Pancreas (tissue), 10 donors: ENCODE measurements around the gene ZNF394. TPM values are rescaled to one million over a fixed set of nuclear protein-coding genes. Genes with fewer than 3 reads are reported as not detected.

Source experiments
- ATAC-seq, 4 donors: fragments of 200-7000 bp; cut with Tn5 transposase; one replicate each; pipeline versions ENCODE4 v1.8.0 to v1.9.1; 2020; ENCODE audit warnings: mild to moderate bottlenecking in 4 of 4, moderate library complexity in 4 of 4
- DNase-seq, 6 donors: peaks; one replicate each; pipeline ENCODE4 v3.0.0-alpha.2; 2020
- FAIRE-seq: peaks from 2 replicates; lab custom pipeline; 2012; peaks lifted over from hg19 to GRCh38; lab: Jason Lieb, UNC
- H3K27ac ChIP-seq, 4 donors: fragments of 200-600 bp; sonication (generic); 1 replicate in 3 of 4; 2 replicates in 1 of 4; pipeline versions ENCODE4 v1.5.0 to v1.8.0; 2020
- H3K27me3 ChIP-seq, 4 donors: fragments of 200-600 bp; one replicate each; pipeline ENCODE4 v1.8.0; 2021
- H3K36me3 ChIP-seq, 3 donors: fragments of 200-600 bp; sonication (generic) in 1 of 3; one replicate each; pipeline versions ENCODE4 v1.5.0 to v1.8.0; 2020 to 2021
- H3K4me1 ChIP-seq, 3 donors: fragments of 200-600 bp; one replicate each; pipeline ENCODE4 v1.8.0; 2021
- H3K4me3 ChIP-seq, 4 donors: fragments of 200-600 bp; sonication (generic) in 2 of 4; one replicate each; pipeline versions ENCODE4 v1.5.0 to v1.8.0; 2020 to 2021
- H3K9me3 ChIP-seq, 4 donors: fragments of 200-600 bp; one replicate each; pipeline ENCODE4 v1.8.0; 2021
- WGBS, 2 donors: extraction: QIAGEN DNeasy Blood & Tissue Kit; methylation state at CpG; one replicate each; pipeline ENCODE4 v1.1.7; 2013; 5-methylcytosine and 5-hydroxymethylcytosine counted together
- intact Hi-C, 3 donors: fragments of 100-400 bp; cut with DNase I; formaldehyde crosslinking; loops; one replicate each; pipeline versions ENCODE4 v1.11.1 to v1.14.2; 2022
- polyA plus RNA-seq, 2 donors: library from polyadenylated mRNA; stranded (reverse); fragments of 200-250 nt; gene quantifications; one replicate each; pipeline ENCODE4 v1.2.3, GENCODE V29; 2013
- total RNA-seq, 6 donors: library from RNA; stranded (reverse); fragmentation: NEBNext Ultra II Directional in 4 of 6; extraction: Animal tissue kit (Norgen Biotek cat#: 25700) in 4 of 6; gene quantifications; one replicate each; pipeline versions ENCODE4 v1.2.1 to v1.2.4, GENCODE V29; 2021 to 2023
- TF ChIP-seq, protein P1 (sequence below), 4 donors: fragments of 200-600 bp; sonication (generic) in 3 of 4; IDR thresholded peaks; one replicate each; pipeline versions ENCODE4 v1.5.0 to v1.8.0; 2021; ENCODE audit warnings: antibody characterized with exemption in 4 of 4
- donor health status: healthy with polysubstance abuse.
- donor health status: DM: no; HTN: no; CAD: no; lungs with moderate emphysema.
- donor health status: DM: no; HTN: no; CAD: no.
- donor health status: control.
- donor health status: control.
- donor health status: Bipolar disorder and iron deficiency.
- donor health status: DM: yes; HTN: yes; CAD: no.
- donor health status: DM: no; HTN: no; CAD: no.
- donor health status: DM: no; HTN: no; CAD: no.
- donor health status: DM: yes; HTN: yes; CAD: no.

ZNF394 gene
- total and polyA plus RNA-seq, 8 donors = 10.3 to 16.8 (median 13.5) TPM

DNA sequence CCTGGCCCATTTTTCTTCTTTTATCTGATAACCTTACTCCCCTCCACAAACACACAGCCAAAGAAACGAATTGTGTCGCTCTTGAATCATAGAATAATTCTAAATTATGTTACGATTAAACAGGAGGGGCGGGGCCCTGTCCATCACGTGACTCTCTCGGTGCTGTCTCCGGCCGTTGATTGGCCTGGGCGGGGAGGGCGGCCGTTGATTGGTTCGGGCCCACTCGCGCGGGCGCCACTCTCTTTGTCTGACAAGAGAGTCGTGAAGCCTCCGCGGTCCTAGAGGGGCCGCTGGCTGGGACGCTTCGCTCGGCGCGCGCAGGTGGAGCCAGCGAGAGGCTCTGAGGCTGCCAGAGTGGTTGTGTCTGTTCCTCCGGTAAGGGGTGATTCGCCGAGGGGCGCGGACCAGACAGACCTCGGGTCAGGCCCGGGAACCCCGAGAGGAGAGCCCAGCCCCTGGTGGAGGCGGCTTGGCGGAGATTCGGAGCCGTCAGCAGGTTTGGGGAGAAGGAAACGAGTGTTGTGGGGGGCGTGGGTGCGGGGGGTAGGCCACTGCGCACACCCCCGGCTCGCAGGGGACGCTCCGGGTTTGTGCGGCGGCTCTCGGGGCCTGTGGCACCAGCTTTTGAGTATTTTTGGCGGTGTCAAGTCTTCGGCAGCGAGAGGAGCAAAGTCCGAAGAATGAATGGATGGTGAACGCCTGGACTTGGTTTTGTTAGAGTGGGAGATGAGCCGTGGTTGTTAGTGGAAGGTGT lies 27.3 kb downstream of the ZNF394 start, which contains the start of gene ZNF789:
TSS of gene ZNF789 (plus strand) at position 330 of the 754 bp plus-strand sequence. CDS start 3,567 bp downstream, outside the sequence.
- Histone ChIP-seq H3K27ac (peak within 1 kb of the TSS; percentile 58 to 77 (median 65)), H3K4me3 (peak within 1 kb of the TSS; percentile 50 to 86 (median 66)), H3K9me3 (no peaks in the 10 kb centered on the region), H3K36me3 (no peaks in the 10 kb centered on the region), H3K4me1 (peaks cover 0 to 4% (median 0%) of the 10 kb centered on the region in 3 donors), H3K27me3 (no peaks in the 10 kb centered on the region)
- 1% methylated on average over 56 of the region's 56 CpGs for WGBS, 2 donors
- intact Hi-C loops = no loop called here
- TF ChIP-seq, protein P1, sequence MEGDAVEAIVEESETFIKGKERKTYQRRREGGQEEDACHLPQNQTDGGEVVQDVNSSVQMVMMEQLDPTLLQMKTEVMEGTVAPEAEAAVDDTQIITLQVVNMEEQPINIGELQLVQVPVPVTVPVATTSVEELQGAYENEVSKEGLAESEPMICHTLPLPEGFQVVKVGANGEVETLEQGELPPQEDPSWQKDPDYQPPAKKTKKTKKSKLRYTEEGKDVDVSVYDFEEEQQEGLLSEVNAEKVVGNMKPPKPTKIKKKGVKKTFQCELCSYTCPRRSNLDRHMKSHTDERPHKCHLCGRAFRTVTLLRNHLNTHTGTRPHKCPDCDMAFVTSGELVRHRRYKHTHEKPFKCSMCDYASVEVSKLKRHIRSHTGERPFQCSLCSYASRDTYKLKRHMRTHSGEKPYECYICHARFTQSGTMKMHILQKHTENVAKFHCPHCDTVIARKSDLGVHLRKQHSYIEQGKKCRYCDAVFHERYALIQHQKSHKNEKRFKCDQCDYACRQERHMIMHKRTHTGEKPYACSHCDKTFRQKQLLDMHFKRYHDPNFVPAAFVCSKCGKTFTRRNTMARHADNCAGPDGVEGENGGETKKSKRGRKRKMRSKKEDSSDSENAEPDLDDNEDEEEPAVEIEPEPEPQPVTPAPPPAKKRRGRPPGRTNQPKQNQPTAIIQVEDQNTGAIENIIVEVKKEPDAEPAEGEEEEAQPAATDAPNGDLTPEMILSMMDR (IDR thresholded peaks at IDR 0.05) = no peak
- ATAC-seq = peak; percentile 97 to 99 (median 98)
- DNase-seq = peak; percentile 97 to 99 (median 98)
- peak; percentile 97 for FAIRE-seq

DNA sequence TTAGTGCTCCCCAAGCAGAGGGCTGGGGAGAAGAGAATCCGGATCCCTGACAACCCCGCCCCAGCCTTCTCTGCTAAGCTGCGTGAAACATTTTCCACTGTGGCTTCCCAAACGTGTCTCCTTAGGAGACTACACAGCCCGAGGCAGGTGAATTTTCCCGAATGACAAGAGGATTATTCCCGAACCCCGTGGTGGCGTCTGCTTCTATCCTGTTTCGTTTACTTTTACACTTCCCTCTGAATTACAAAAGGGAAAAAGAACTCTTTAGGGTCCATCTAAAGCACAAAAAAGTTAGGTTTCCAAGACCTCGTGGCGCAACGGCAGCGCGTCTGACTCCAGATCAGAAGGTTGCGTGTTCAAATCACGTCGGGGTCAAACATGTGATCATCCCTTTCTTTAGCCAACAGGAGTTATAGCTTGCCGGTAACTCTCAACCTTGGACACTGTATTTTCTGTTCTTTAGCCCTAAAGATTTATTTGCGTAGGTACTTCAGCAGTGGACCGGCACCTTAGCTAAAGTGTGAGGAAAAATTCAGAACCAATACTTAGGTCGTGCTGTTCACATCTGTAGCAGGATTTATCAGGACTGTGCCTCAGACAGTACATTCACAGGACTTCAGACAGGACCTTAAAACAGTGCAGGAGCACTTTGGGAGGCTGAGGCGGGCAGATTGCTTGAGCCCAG lies 30.6 kb downstream of the ZNF394 start:
- 30 to 35% methylated on average over 23 of the region's 23 CpGs for WGBS, 2 donors
- Histone ChIP-seq H3K4me1 (peaks cover 0 to 13% (median 7%) of the 10 kb centered on the region in 3 donors), H3K9me3 (no peaks in the 10 kb centered on the region), H3K27me3 (no peaks in the 10 kb centered on the region), H3K4me3 (no peak overlapping the region), H3K36me3 (no peaks in the 10 kb centered on the region), H3K27ac (no peak overlapping the region)
- intact Hi-C loops = no loop called here
- DNase-seq = peak in 2 of 6 donors; percentile 3 to 4
- no peak for FAIRE-seq
- no peak for ATAC-seq
- TF ChIP-seq, protein P1 (IDR thresholded peaks at IDR 0.05) = no peak

- ATAC-seq = no peak
- peak in 2 of 6 donors; percentile 34 to 61 for DNase-seq
- FAIRE-seq = no peak
- H3K36me3 ChIP-seq = no peaks in the 10 kb centered on the region
- WGBS, 2 donors = 83 to 85% methylated on average over 29 of the region's 29 CpGs
- TF ChIP-seq, protein P1 (IDR thresholded peaks at IDR 0.05) = no peak
- H3K27ac ChIP-seq = no peak overlapping the region
- no peak overlapping the region for H3K4me3 ChIP-seq
- peaks cover 0 to 14% (median 7%) of the 10 kb centered on the region in 3 donors for H3K4me1 ChIP-seq
- no peaks in the 10 kb centered on the region for H3K9me3 ChIP-seq
- no peaks in the 10 kb centered on the region for H3K27me3 ChIP-seq
- intact Hi-C loops = no loop called here
These were observed 31.7 kb downstream of the ZNF394 start for GRCh38 chr7:99468336-99468918.

- WGBS, 2 donors = 1 to 2% methylated on average over 9 of the region's 9 CpGs
- H3K27ac ChIP-seq = peak overlapping the region; percentile 58 to 88 (median 64)
- ATAC-seq = peak in 3 of 4 donors; percentile 3 to 9 (median 7)
- H3K4me3 ChIP-seq = peak overlapping the region; percentile 40 to 83 (median 72)
- intact Hi-C loops = no loop called here
- H3K9me3 ChIP-seq = no peaks in the 10 kb centered on the region
- no peak for DNase-seq
- no peak for FAIRE-seq
- H3K36me3 ChIP-seq = no peaks in the 10 kb centered on the region
- peaks cover 0 to 14% (median 7%) of the 10 kb centered on the region in 3 donors for H3K4me1 ChIP-seq
- TF ChIP-seq, protein P1 (IDR thresholded peaks at IDR 0.05) = no peak
- no peaks in the 10 kb centered on the region for H3K27me3 ChIP-seq
These were observed 34.7 kb downstream of the ZNF394 start for GRCh38 chr7:99465421-99465768.
